GM23338 (cell line): ENCODE data around the gene GNB1L. TPM values are rescaled to one million over a fixed set of nuclear protein-coding genes. Genes with fewer than 3 reads are reported as not detected.

Experiments
- ATAC-seq: fragments of 200-7000 bp; cut with Tn5 transposase; 3 replicates; pipeline ENCODE4 v1.9.1; 2020
- DNase-seq: peaks from one replicate; pipeline ENCODE4 v3.0.0-alpha.2; 2015; ENCODE audit warnings: low spot score
- H2AFZ ChIP-seq: fragments of 200-600 bp; sonication (generic); 2 replicates; pipeline ENCODE4 v1.8.0; 2016; ENCODE audit warnings: antibody characterized with exemption, mild to moderate bottlenecking, moderate library complexity
- H3F3A ChIP-seq: fragments of 200-600 bp; sonication (generic); replicated peaks from 2 replicates; pipeline ENCODE4 v1.8.0; 2017; ENCODE audit warnings: antibody characterized with exemption, mixed run types, low read depth
- H3K27ac ChIP-seq: fragments of 200-600 bp; sonication (generic); 2 replicates; pipeline ENCODE4 v1.6.1; 2016; ENCODE audit warnings: low read depth
- H3K27me3 ChIP-seq: fragments of 200-600 bp; sonication (generic); 2 replicates; pipeline ENCODE4 v1.8.0; 2016; ENCODE audit warnings: mild to moderate bottlenecking, mixed run types, moderate library complexity; ENCODE audit not compliant: insufficient read depth
- H3K36me3 ChIP-seq: fragments of 200-600 bp; sonication (generic); 2 replicates; pipeline ENCODE4 v1.8.0; 2016; ENCODE audit warnings: mild to moderate bottlenecking; ENCODE audit not compliant: insufficient read depth
- H3K4me1 ChIP-seq: fragments of 200-600 bp; sonication (generic); 2 replicates; pipeline ENCODE4 v1.8.0; 2016; ENCODE audit warnings: mild to moderate bottlenecking, moderate library complexity; ENCODE audit not compliant: insufficient read depth
- H3K4me2 ChIP-seq: fragments of 200-600 bp; sonication (generic); 2 replicates; pipeline ENCODE4 v1.7.1; 2017; ENCODE audit warnings: mixed run types
- H3K4me3 ChIP-seq: fragments of 200-600 bp; sonication (generic); 2 replicates; pipeline ENCODE4 v1.6.1; 2016; ENCODE audit warnings: mixed run types
- H3K79me2 ChIP-seq: fragments of 200-600 bp; sonication (generic); replicated peaks from 2 replicates; pipeline ENCODE4 v1.8.0; 2017; ENCODE audit warnings: mild to moderate bottlenecking; ENCODE audit not compliant: insufficient read depth
- H3K9me2 ChIP-seq: fragments of 200-600 bp; sonication (generic); 2 replicates; pipeline ENCODE4 v1.8.0; 2017; ENCODE audit not compliant: insufficient read depth
- H4K20me1 ChIP-seq: fragments of 200-600 bp; sonication (generic); replicated peaks from 2 replicates; pipeline ENCODE4 v1.8.0; 2017; ENCODE audit warnings: mild to moderate bottlenecking; ENCODE audit not compliant: insufficient read depth
- H3K27ac Mint-ChIP-seq: 2 replicates; pipeline ENCODE4 v1.8.0; 2020; ENCODE audit warnings: inconsistent platforms, mild to moderate bottlenecking, moderate library complexity, mixed read lengths
- H3K27me3 Mint-ChIP-seq: 3 replicates; pipeline ENCODE4 v1.8.0; 2022; ENCODE audit warnings: low read depth, mild to moderate bottlenecking, moderate library complexity, mixed read lengths, inconsistent platforms; ENCODE audit not compliant: insufficient read depth, poor library complexity
- H3K36me3 Mint-ChIP-seq: 3 replicates; pipeline ENCODE4 v1.8.0; 2021; ENCODE audit warnings: low read depth, mild to moderate bottlenecking, inconsistent platforms, moderate library complexity, mixed read lengths
- H3K4me1 Mint-ChIP-seq: 3 replicates; pipeline ENCODE4 v1.8.0; 2020; ENCODE audit warnings: mild to moderate bottlenecking, inconsistent platforms, mixed read lengths
- H3K4me3 Mint-ChIP-seq: 3 replicates; pipeline ENCODE4 v1.8.0; 2021; ENCODE audit warnings: moderate library complexity, mild to moderate bottlenecking, inconsistent platforms, mixed read lengths
- H3K9me3 Mint-ChIP-seq: 3 replicates; pipeline ENCODE4 v1.8.0; 2020; ENCODE audit warnings: moderate library complexity, mild to moderate bottlenecking, inconsistent platforms, mixed read lengths
- CREB1 ChIP-seq: fragments of 250-450 bp; sonication (Bioruptor Pico); IDR thresholded peaks from 2 replicates; pipeline ENCODE4 v1.5.0; 2020; ENCODE audit warnings: low read depth, mild to moderate bottlenecking, moderate library complexity
- EZH2 ChIP-seq: fragments of 200-600 bp; sonication (generic); IDR thresholded peaks from one replicate; pipeline ENCODE4 v1.8.0; 2017; ENCODE audit warnings: antibody characterized with exemption, mild to moderate bottlenecking, low read depth; ENCODE audit not compliant: unreplicated experiment
- EZH2phosphoT487 ChIP-seq: fragments of 200-600 bp; sonication (generic); IDR thresholded peaks from one replicate; pipeline ENCODE4 v1.8.1; 2018; ENCODE audit warnings: antibody characterized with exemption; ENCODE audit not compliant: unreplicated experiment
- JUNB ChIP-seq: IDR thresholded peaks from one replicate; pipeline ENCODE4 v1.6.1; 2016; ENCODE audit warnings: antibody characterized with exemption; ENCODE audit not compliant: unreplicated experiment
- NANOG ChIP-seq: IDR thresholded peaks from 2 replicates; pipeline ENCODE4 v1.6.1; 2016; ENCODE audit warnings: antibody characterized with exemption, borderline replicate concordance
- POLR2AphosphoS5 ChIP-seq: IDR thresholded peaks from 2 replicates; pipeline ENCODE4 v1.6.1; 2016; ENCODE audit warnings: antibody characterized with exemption, low read depth
- STAT1 ChIP-seq: IDR thresholded peaks from one replicate; pipeline ENCODE4 v1.6.1; 2016; ENCODE audit warnings: antibody characterized with exemption; ENCODE audit not compliant: unreplicated experiment
- ZNF114 ChIP-seq: fragments of 250-450 bp; sonication (Bioruptor Pico); IDR thresholded peaks from 2 replicates; pipeline ENCODE4 v1.5.0; 2020; ENCODE audit warnings: mild to moderate bottlenecking, moderate library complexity
- ZNF331 ChIP-seq: fragments of 250-450 bp; sonication (Bioruptor Pico); IDR thresholded peaks from 2 replicates; pipeline ENCODE4 v1.5.0; 2020; ENCODE audit warnings: low read depth, mild to moderate bottlenecking, moderate library complexity
- polyA plus RNA-seq: library from polyadenylated mRNA; unstranded; fragments of >200 nt; fragmentation: Nextera tagmentation; extraction: Ambion mirVana; gene quantifications from 2 replicates; pipeline ENCODE4 v1.2.1, GENCODE V29; 2016
- total RNA-seq: library from RNA; depleted of rRNA; stranded (reverse); fragments of >200 nt; shearing (Covaris generic); gene quantifications from 2 replicates; pipeline ENCODE4 v1.2.3, GENCODE V29; 2014
- TF ChIP-seq, protein P1 (sequence below): IDR thresholded peaks from one replicate; pipeline ENCODE4 v1.6.1; 2018; ENCODE audit warnings: antibody characterized with exemption; ENCODE audit not compliant: unreplicated experiment
- TF ChIP-seq, protein P2 (sequence below): fragments of 250-450 bp; sonication (Bioruptor Pico); IDR thresholded peaks from 2 replicates; pipeline ENCODE4 v1.5.0; 2020; ENCODE audit warnings: mild to moderate bottlenecking, moderate library complexity
- TF ChIP-seq, protein P3 (sequence below), 2 experiments: fragments of 200-600 bp in 1 of 2; sonication (generic) in 1 of 2; conservative IDR thresholded peaks; 2 replicates each; pipeline versions ENCODE4 v1.5.1 to v1.6.1; 2016 to 2017; ENCODE audit warnings: antibody characterized with exemption in 2 of 2, low read depth in 2 of 2, mild to moderate bottlenecking in 2 of 2, moderate library complexity in 1 of 2
- TF ChIP-seq, protein P4 (sequence below): IDR thresholded peaks from 2 replicates; pipeline ENCODE4 v1.6.1; 2016; ENCODE audit warnings: antibody characterized with exemption

The GNB1L gene
- total and polyA plus RNA-seq, 2 experiments from 2014 or later = 15.2 to 27.8 TPM

DNA sequence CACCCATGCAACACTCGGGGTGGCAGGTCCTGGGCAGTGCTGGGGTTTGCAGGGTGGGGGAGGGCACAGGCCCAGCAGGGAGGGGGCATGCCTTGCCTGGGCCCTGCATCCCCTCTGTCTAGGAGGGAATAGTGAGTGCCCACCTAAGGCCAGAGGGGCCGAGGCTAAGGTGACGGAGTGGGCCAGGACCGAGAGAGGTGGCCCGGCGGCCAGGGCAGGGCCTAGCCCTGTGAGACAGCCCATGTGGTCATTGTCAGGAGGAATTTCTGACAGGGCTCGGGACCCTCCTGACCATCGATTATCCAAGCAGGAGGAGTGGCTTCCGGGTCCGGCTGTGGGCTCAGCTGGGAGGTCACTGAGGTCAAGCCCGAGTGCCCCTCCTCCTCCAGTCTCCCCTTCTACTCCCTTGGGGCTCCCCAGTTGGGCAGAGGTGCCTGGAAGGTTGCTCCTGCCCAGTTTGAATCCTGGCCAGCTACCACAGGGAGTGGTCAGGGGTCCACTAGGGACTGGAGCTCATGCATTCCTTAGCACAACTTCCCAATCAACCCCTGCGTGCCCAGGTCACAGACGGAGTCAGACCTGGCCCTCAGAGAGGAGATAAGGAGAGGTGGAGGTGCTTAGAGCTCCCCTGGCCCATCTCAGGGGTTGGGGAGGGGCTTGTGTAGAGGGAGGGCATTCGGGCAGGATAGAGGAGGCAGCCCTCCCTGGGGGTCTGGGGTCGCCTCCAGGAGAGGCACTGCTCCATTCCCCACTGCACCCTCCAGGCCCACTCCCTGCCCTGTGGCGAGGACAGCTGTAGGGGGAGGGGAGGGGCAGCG, 116.6 kb downstream of the GNB1L start:
- H3K36me3 ChIP-seq = no peaks in the 10 kb centered on the region
- no peaks in the 10 kb centered on the region for H3K36me3 Mint-ChIP-seq
- no peaks in the 10 kb centered on the region for H3K27me3 ChIP-seq
- no peaks in the 10 kb centered on the region for H3K9me3 Mint-ChIP-seq
- no peak for DNase-seq
- ATAC-seq = no peak
- no peak overlapping the region for H3K4me3 Mint-ChIP-seq
- no peak overlapping the region for H3K27ac Mint-ChIP-seq
- no peak overlapping the region for H2AFZ ChIP-seq
- H3K79me2 ChIP-seq = no peaks in the 10 kb centered on the region
- no peak overlapping the region for H3K27ac ChIP-seq
- H3F3A ChIP-seq = no peaks in the 10 kb centered on the region
- no peaks in the 10 kb centered on the region for H4K20me1 ChIP-seq
- H3K9me2 ChIP-seq = no peaks in the 10 kb centered on the region
- peaks cover 6% of the 10 kb centered on the region for H3K4me1 Mint-ChIP-seq
- H3K27me3 Mint-ChIP-seq = peaks cover 6% of the 10 kb centered on the region
- no peak overlapping the region for H3K4me2 ChIP-seq
- H3K4me1 ChIP-seq = no peaks in the 10 kb centered on the region
- no peak overlapping the region for H3K4me3 ChIP-seq
- TF ChIP-seq, protein P1, sequence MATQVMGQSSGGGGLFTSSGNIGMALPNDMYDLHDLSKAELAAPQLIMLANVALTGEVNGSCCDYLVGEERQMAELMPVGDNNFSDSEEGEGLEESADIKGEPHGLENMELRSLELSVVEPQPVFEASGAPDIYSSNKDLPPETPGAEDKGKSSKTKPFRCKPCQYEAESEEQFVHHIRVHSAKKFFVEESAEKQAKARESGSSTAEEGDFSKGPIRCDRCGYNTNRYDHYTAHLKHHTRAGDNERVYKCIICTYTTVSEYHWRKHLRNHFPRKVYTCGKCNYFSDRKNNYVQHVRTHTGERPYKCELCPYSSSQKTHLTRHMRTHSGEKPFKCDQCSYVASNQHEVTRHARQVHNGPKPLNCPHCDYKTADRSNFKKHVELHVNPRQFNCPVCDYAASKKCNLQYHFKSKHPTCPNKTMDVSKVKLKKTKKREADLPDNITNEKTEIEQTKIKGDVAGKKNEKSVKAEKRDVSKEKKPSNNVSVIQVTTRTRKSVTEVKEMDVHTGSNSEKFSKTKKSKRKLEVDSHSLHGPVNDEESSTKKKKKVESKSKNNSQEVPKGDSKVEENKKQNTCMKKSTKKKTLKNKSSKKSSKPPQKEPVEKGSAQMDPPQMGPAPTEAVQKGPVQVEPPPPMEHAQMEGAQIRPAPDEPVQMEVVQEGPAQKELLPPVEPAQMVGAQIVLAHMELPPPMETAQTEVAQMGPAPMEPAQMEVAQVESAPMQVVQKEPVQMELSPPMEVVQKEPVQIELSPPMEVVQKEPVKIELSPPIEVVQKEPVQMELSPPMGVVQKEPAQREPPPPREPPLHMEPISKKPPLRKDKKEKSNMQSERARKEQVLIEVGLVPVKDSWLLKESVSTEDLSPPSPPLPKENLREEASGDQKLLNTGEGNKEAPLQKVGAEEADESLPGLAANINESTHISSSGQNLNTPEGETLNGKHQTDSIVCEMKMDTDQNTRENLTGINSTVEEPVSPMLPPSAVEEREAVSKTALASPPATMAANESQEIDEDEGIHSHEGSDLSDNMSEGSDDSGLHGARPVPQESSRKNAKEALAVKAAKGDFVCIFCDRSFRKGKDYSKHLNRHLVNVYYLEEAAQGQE = no peak
- no peak for TF ChIP-seq STAT1
- no peak for TF ChIP-seq ZNF114 (CRISPR knock-in tag)
- TF ChIP-seq, protein P2, sequence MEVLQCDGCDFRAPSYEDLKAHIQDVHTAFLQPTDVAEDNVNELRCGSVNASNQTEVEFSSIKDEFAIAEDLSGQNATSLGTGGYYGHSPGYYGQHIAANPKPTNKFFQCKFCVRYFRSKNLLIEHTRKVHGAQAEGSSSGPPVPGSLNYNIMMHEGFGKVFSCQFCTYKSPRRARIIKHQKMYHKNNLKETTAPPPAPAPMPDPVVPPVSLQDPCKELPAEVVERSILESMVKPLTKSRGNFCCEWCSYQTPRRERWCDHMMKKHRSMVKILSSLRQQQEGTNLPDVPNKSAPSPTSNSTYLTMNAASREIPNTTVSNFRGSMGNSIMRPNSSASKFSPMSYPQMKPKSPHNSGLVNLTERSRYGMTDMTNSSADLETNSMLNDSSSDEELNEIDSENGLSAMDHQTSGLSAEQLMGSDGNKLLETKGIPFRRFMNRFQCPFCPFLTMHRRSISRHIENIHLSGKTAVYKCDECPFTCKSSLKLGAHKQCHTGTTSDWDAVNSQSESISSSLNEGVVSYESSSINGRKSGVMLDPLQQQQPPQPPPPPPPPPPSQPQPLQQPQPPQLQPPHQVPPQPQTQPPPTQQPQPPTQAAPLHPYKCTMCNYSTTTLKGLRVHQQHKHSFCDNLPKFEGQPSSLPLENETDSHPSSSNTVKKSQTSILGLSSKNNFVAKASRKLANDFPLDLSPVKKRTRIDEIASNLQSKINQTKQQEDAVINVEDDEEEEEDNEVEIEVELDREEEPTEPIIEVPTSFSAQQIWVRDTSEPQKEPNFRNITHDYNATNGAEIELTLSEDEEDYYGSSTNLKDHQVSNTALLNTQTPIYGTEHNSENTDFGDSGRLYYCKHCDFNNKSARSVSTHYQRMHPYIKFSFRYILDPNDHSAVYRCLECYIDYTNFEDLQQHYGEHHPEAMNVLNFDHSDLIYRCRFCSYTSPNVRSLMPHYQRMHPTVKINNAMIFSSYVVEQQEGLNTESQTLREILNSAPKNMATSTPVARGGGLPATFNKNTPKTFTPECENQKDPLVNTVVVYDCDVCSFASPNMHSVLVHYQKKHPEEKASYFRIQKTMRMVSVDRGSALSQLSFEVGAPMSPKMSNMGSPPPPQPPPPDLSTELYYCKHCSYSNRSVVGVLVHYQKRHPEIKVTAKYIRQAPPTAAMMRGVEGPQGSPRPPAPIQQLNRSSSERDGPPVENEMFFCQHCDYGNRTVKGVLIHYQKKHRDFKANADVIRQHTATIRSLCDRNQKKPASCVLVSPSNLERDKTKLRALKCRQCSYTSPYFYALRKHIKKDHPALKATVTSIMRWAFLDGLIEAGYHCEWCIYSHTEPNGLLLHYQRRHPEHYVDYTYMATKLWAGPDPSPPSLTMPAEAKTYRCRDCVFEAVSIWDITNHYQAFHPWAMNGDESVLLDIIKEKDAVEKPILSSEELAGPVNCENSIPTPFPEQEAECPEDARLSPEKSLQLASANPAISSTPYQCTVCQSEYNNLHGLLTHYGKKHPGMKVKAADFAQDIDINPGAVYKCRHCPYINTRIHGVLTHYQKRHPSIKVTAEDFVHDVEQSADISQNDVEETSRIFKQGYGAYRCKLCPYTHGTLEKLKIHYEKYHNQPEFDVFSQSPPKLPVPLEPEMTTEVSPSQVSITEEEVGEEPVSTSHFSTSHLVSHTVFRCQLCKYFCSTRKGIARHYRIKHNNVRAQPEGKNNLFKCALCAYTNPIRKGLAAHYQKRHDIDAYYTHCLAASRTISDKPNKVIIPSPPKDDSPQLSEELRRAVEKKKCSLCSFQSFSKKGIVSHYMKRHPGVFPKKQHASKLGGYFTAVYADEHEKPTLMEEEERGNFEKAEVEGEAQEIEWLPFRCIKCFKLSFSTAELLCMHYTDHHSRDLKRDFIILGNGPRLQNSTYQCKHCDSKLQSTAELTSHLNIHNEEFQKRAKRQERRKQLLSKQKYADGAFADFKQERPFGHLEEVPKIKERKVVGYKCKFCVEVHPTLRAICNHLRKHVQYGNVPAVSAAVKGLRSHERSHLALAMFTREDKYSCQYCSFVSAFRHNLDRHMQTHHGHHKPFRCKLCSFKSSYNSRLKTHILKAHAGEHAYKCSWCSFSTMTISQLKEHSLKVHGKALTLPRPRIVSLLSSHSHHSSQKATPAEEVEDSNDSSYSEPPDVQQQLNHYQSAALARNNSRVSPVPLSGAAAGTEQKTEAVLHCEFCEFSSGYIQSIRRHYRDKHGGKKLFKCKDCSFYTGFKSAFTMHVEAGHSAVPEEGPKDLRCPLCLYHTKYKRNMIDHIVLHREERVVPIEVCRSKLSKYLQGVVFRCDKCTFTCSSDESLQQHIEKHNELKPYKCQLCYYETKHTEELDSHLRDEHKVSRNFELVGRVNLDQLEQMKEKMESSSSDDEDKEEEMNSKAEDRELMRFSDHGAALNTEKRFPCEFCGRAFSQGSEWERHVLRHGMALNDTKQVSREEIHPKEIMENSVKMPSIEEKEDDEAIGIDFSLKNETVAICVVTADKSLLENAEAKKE (CRISPR knock-in tag) = no peak
- TF ChIP-seq POLR2AphosphoS5 = no peak
- TF ChIP-seq NANOG = no peak
- TF ChIP-seq ZNF331 = no peak
- no peak for TF ChIP-seq CREB1
- no peak for TF ChIP-seq EZH2
- no peak for TF ChIP-seq JUNB
- TF ChIP-seq, protein P3, sequence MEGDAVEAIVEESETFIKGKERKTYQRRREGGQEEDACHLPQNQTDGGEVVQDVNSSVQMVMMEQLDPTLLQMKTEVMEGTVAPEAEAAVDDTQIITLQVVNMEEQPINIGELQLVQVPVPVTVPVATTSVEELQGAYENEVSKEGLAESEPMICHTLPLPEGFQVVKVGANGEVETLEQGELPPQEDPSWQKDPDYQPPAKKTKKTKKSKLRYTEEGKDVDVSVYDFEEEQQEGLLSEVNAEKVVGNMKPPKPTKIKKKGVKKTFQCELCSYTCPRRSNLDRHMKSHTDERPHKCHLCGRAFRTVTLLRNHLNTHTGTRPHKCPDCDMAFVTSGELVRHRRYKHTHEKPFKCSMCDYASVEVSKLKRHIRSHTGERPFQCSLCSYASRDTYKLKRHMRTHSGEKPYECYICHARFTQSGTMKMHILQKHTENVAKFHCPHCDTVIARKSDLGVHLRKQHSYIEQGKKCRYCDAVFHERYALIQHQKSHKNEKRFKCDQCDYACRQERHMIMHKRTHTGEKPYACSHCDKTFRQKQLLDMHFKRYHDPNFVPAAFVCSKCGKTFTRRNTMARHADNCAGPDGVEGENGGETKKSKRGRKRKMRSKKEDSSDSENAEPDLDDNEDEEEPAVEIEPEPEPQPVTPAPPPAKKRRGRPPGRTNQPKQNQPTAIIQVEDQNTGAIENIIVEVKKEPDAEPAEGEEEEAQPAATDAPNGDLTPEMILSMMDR (conservative IDR thresholded peaks at IDR 0.05; ENCODE audit: low read depth in 2 of 2) = no peak
- TF ChIP-seq EZH2phosphoT487 = no peak
- TF ChIP-seq, protein P4, sequence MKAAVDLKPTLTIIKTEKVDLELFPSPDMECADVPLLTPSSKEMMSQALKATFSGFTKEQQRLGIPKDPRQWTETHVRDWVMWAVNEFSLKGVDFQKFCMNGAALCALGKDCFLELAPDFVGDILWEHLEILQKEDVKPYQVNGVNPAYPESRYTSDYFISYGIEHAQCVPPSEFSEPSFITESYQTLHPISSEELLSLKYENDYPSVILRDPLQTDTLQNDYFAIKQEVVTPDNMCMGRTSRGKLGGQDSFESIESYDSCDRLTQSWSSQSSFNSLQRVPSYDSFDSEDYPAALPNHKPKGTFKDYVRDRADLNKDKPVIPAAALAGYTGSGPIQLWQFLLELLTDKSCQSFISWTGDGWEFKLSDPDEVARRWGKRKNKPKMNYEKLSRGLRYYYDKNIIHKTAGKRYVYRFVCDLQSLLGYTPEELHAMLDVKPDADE = no peak
